GM21737 (cell line): Measurements from ENCODE around the gene CT55.
"Not testable (repeated sequence)": the region's sequence is repeated elsewhere in the genome, so short reads cannot be mapped to it uniquely, and the experiment has no call there.

ENCODE experiments used
- ATAC-seq: cut with Tn5 transposase; IDR thresholded peaks from one replicate; pipeline ENCODE4 v1.9.1; 2021; ENCODE audit warnings: mild to moderate bottlenecking, moderate library complexity; ENCODE audit not compliant: unreplicated experiment

Gene CT55, protein sequence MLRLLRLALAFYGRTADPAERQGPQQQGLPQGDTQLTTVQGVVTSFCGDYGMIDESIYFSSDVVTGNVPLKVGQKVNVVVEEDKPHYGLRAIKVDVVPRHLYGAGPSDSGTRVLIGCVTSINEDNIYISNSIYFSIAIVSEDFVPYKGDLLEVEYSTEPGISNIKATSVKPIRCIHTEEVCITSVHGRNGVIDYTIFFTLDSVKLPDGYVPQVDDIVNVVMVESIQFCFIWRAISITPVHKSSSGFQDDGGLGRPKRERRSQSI

DNA sequence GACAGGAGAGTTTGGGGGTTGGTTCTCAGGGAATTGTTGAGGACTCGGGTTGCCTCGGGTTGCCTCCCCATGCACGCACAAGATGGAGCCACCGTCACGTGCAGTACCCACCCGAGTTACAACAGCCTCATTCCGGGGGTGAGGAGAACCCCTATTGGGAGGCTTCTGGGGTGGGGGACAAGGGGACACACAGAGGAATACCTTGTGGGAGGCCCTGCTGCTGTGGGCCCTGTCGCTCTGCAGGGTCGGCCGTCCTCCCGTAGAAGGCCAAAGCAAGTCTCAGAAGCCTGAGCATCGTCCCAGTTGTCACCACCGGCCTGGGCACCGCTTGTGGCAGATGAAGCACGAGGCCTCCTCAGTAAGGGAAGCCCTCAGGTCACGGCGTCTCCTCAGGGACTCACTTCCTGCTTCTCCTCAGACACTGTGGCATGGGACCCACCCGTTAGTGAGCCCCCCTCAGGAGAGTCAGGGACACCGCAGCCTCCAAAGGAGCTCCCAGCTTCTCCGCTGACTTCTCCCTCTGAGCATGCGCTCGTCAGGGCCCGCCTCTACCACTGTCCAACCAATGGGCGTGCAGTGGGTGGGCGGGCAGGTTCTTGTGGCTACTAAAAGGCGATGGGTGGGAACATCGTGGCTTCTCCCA is at the start of gene CT55:
TSS of gene CT55 (minus strand) at position 522 of the 643 bp plus-strand sequence. CDS start at position 295, 227 bp downstream.
- ATAC-seq: no peak

DNA sequence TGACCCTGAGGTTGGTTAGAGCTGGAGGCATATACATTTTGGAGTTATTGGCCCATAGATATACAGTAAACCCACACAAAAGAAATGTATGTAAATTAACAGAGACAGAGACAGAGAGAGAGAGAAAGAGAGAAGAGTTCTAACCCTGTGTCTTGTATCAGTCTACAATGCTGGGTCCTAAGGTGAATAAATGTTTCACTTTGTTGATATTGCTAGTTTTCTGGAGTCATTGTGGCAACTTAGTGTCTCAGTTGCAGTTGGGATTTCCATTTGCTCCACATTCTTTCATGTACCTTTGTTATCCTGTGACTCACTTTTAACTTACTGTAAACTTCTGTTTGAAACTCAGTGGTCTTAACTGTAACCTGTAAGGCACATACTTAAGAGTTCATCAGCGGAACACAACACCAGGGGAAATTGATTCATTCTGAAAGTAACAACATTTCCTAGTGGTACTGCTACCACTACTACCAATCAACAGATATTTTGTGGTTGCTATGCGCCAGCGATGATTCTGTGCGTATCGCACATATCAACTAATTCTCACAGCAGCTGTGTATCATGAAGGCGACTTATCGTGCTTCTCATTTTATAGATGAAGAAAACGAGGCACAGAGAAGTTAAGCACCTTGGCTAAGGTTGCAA is 42.1 kb upstream of the CT55 start:
- ATAC-seq: no peak

GRCh38 chrX:135206427-135206826 is 35.2 kb upstream of the CT55 start:
- ATAC-seq: not testable (repeated sequence)

DNA sequence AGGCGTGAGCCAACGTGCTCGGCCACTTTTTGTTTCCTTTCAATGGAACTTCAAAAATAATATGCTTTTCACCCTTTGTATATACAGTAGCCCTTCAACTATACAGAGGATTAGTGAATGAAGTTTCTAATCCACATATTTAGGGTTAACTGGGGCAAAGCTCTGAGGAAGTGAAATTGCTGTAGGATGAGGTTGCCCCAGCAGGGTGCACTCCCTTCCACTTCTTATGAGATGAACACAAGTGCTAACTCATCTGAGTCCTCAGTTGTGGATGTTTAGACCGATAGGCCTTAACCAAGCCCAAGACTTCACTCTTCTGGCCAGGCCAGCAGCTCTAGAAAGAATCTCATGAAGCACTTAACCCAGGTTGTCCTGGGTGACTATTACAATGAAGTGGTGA is 29.1 kb upstream of the CT55 start:
- ATAC-seq: no peak

- no peak for ATAC-seq
Measured at GRCh38 chrX:135194684-135195083, 23.5 kb upstream of the CT55 start.

DNA sequence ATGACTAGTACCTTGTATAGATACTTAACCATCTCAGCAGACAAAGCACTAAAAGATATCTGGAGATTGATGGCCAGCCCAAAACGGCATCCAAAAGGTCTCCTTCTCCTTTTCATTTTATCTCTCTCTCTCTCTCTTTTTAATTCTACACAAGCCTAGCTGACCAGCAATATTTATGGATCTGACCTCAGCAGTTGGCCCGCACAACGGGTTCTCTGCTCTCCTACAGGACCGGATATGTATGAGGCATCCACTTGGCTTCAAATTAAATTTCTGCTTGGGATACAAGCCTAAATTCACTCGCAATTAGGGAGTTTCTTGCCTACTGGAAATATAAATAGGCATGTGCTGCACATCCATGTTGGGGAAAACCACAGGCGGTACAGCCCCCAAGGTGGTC is 22.5 kb upstream of the CT55 start:
- no peak for ATAC-seq

DNA sequence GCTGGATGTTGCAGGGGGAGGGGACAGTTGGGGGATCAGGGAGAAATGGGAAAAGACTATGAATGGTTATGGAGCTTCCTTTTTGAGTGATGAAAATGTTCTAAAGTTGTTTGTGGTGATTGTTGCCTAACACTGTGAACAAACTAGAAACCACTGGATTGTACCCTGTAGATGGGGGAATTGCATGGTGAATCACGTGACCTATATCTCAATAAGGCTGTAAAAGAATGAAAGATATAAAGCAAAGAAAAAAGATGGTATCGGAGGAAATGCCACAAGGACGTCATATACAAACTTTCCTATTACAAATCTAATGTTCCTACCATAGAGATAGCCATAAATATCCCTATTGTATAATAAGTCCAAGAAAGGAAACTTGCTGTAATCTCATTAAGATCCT is 20.6 kb upstream of the CT55 start:
- no peak for ATAC-seq

GRCh38 chrX:135185795-135186443 is 14.7 kb upstream of the CT55 start:
- no peak for ATAC-seq

DNA sequence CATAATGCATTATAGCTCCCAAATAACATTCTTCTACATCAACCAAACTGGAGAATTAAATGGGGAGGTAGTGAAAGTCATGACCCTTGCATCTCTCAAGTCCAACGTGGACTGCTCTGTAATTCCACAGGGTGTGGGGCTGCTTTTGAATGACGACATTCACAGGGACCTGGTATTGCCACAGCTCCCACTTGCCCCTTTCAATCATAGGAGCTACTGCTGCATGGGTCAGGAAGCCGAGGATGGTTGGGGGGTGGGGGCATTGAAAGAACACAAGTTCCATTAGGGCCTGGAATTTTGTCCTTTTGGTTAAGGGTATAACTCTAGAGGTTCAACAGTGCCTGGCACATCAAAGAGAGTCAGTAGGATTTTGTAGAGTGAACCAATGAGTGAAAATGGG is 7.4 kb upstream of the CT55 start:
- ATAC-seq: no peak

GRCh38 chrX:135170468-135170867 is 730 bp downstream of the CT55 start:
- ATAC-seq: no peak

GRCh38 chrX:135169534-135169933 is 1.7 kb downstream of the CT55 start:
- ATAC-seq: not testable (repeated sequence)

DNA sequence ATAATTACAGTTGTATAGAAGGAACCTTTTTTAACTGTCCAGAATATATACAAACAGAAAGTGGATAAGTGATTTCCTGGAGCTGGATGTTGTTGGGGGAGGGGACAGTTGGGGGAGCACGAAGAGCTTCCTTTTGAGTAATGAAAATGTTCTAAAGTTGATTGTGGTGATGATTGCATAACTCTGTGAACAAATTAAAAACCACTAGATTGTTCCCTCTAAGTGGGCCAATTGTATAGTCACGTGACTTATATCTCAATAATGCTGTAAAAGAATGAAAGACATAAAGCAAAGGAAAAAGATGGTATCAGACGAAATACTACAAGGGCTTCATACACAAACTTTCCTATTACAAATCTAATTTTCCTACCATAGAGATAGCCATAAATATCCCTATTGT is 2.7 kb downstream of the CT55 start:
- ATAC-seq: no peak

- ATAC-seq: not testable (repeated sequence)
Measured at GRCh38 chrX:135154688-135155087, 16.5 kb downstream of the CT55 start.

- ATAC-seq: not testable (repeated sequence)
Measured at GRCh38 chrX:135126145-135126544, 45.1 kb downstream of the CT55 start.

DNA sequence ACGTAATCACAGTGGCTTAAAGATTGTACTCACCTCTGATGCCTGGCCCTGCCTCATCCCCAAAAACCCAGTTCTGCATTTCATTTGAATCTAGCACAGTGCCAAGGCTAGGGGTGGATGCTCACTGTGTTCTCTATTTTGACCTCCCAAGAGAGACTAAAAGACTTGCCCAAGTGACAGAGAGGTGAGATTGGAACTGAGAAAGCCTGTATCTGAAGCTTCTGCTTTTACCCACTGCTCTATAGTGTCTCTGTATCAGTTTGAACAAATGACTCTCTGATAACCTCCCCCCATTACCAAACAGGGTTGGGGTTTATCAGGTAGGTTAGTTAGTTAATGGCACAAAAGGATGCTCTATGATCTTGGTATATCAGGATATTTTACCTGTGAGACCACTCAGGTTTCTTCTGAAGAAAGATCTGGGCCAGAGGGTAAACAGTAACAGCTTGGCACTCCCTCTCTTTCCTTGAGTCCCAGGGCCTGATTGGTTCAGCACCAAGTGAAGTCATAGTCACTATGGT is 51.1 kb downstream of the CT55 start, which contains the start of gene ETDB:
TSS of gene ETDB (minus strand) at position 471 of the 521 bp plus-strand sequence. CDS start 1,265 bp downstream, outside the sequence.
- ATAC-seq: not testable (repeated sequence)

DNA sequence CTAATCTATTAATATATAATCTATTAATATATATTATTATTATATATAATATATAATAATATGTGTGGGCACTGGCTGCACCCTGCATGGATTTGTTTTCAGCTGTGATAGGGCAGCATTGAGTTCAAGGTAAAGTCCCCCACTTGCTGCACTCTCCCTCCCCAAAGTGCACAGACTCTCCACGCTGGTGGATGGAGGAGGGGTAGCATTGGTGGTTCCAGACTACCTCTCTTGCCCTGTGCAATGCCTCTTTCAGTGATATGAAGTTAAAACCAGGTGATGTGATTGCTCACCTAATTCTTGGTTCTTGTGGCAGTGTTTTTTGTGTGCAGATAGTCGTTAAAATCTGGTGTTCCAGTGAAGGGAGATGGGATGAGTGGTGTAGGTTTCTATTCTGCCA is 55.1 kb downstream of the CT55 start:
- not testable (repeated sequence) for ATAC-seq

- peak; percentile 95 for ATAC-seq
Measured at GRCh38 chrX:135114392-135114791, 56.8 kb downstream of the CT55 start.

- no peak for ATAC-seq
Measured at GRCh38 chrX:135112743-135113142, 58.5 kb downstream of the CT55 start.

- ATAC-seq: no peak
Measured at GRCh38 chrX:135112096-135112729, 59.0 kb downstream of the CT55 start.

GRCh38 chrX:135109554-135109953 is 61.6 kb downstream of the CT55 start:
- no peak for ATAC-seq
